ENCODE measurements around the gene ASTN2. TPM values are rescaled to one million over a fixed set of nuclear protein-coding genes. Genes with fewer than 3 reads are reported as not detected.

The ASTN2 gene
- total and polyA plus RNA-seq, 2 donors (not counting 3 experiments of a cell fraction or from before 2014, with no cell fraction given) = 1.0 to 1.9 TPM

GRCh38 chr9:116929621-116930020 is 485.2 kb downstream of the ASTN2 start:
- Histone ChIP-seq H3K4me3 (replicated peaks in 1 of 3; ENCODE audit: insufficient read depth in 1 of 3, low read depth in 1 of 3, low read length in 3 of 3) (no peak overlapping the region), H3K79me2 (ENCODE audit: control insufficient read depth, insufficient read depth, low read length) (no peaks in the 10 kb centered on the region), H2AFZ (ENCODE audit: low read depth, low read length) (no peak overlapping the region), H3K36me3 (ENCODE audit: control insufficient read depth in 2 of 2, extremely low read depth in 1 of 2, insufficient read depth in 2 of 2, low read length in 2 of 2) (no peaks in the 10 kb centered on the region), H3K27me3 (ENCODE audit: control insufficient read depth in 2 of 2, insufficient read depth in 2 of 2, low read length in 2 of 2) (no peaks in the 10 kb centered on the region), H4K20me1 (replicated peaks; ENCODE audit: control insufficient read depth, extremely low read depth, insufficient read depth, low read length) (no peaks in the 10 kb centered on the region), H3K9me1 (replicated peaks; ENCODE audit: control insufficient read depth, extremely low read depth, insufficient read depth, low read length) (no peaks in the 10 kb centered on the region), H3K4me1 (ENCODE audit: control insufficient read depth, extremely low read depth, insufficient read depth, low read length) (no peaks in the 10 kb centered on the region), H3K9me3 (replicated peaks; ENCODE audit: control insufficient read depth, insufficient read depth, low read length) (peaks cover 5% of the 10 kb centered on the region), H3K4me2 (ENCODE audit: insufficient read depth, low read length) (no peak overlapping the region), H3K27ac (ENCODE audit: insufficient read depth, low read depth, low read length) (no peak overlapping the region), H3K9ac (replicated peaks; ENCODE audit: extremely low read depth, insufficient read depth, low read length) (no peak overlapping the region)
- no peak for FAIRE-seq
- TF ChIP-seq POLR2AphosphoS5 (IDR thresholded peaks at IDR 0.05; ENCODE audit: insufficient read depth, low read depth, low read length) (no peak), EZH2 (IDR thresholded peaks at IDR 0.05; ENCODE audit: borderline replicate concordance, low read depth, low read length, severe bottlenecking) (no peak), FOS (IDR thresholded peaks at IDR 0.05; ENCODE audit: borderline replicate concordance, insufficient read depth, low read length) (no peak), GATA2 (IDR thresholded peaks at IDR 0.05; ENCODE audit: insufficient read depth, insufficient read length, low read depth, low read length) (no peak), MYC (IDR thresholded peaks at IDR 0.05; ENCODE audit: low read depth, low read length) (no peak), POLR2A (IDR thresholded peaks at IDR 0.05; ENCODE audit: low read depth, low read length) (no peak), JUN (IDR thresholded peaks at IDR 0.05; ENCODE audit: borderline replicate concordance, insufficient read depth, insufficient read length, low read depth) (no peak)
- TF ChIP-seq, protein P1, sequence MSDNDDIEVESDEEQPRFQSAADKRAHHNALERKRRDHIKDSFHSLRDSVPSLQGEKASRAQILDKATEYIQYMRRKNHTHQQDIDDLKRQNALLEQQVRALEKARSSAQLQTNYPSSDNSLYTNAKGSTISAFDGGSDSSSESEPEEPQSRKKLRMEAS (IDR thresholded peaks at IDR 0.05; ENCODE audit: insufficient read depth, insufficient read length) = no peak
- TF ChIP-seq, protein P2, sequence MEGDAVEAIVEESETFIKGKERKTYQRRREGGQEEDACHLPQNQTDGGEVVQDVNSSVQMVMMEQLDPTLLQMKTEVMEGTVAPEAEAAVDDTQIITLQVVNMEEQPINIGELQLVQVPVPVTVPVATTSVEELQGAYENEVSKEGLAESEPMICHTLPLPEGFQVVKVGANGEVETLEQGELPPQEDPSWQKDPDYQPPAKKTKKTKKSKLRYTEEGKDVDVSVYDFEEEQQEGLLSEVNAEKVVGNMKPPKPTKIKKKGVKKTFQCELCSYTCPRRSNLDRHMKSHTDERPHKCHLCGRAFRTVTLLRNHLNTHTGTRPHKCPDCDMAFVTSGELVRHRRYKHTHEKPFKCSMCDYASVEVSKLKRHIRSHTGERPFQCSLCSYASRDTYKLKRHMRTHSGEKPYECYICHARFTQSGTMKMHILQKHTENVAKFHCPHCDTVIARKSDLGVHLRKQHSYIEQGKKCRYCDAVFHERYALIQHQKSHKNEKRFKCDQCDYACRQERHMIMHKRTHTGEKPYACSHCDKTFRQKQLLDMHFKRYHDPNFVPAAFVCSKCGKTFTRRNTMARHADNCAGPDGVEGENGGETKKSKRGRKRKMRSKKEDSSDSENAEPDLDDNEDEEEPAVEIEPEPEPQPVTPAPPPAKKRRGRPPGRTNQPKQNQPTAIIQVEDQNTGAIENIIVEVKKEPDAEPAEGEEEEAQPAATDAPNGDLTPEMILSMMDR (IDR thresholded peaks at IDR 0.05; ENCODE audit: extremely low read depth in 1 of 2, insufficient read depth in 1 of 2, low read depth in 1 of 2, low read length in 2 of 2) = no peak
- no TSS peak for BruUV-seq (replicated peaks)
- dilution Hi-C loops (cut with MboI; ENCODE audit: extremely low pct_ligation_motif_present, low sequenced_read_pairs) = no loop called here
- DNase-seq (ENCODE audit: low read depth, low spot score) = no peak
- ChIA-PET CTCF (no interaction called here), POLR2A (no interaction called here)
- intact Hi-C loops (cut with micrococcal nuclease) = no loop called here

All from endothelial cell of umbilical vein (primary cell).